HEK293T (cell line): Measurements from ENCODE around the gene ADPGK.

Source experiments
- ARNT ChIP-seq: fragments of 450-650 bp; IDR thresholded peaks from 2 replicates; pipeline ENCODE4 v1.6.1; 2017; ENCODE audit warnings: mild to moderate bottlenecking
- BHLHE40 ChIP-seq: fragments of 450-650 bp; IDR thresholded peaks from 2 replicates; pipeline ENCODE4 v1.6.1; 2016; ENCODE audit warnings: mild to moderate bottlenecking, moderate library complexity, borderline replicate concordance
- FOXM1 ChIP-seq: fragments of 450-650 bp; IDR thresholded peaks from 2 replicates; pipeline ENCODE4 v1.6.1; 2017; ENCODE audit warnings: mild to moderate bottlenecking, borderline replicate concordance
- NFRKB ChIP-seq: fragments of 450-650 bp; IDR thresholded peaks from 2 replicates; pipeline ENCODE4 v1.6.1; 2016; ENCODE audit warnings: mild to moderate bottlenecking, moderate library complexity
- SP1 ChIP-seq: fragments of 450-650 bp; IDR thresholded peaks from 2 replicates; pipeline ENCODE4 v1.6.1; 2017

GRCh38 chr15:72722071-72722696, 61.4 kb downstream of the ADPGK start:
- TF ChIP-seq FOXM1 (no peak), ARNT (no peak), BHLHE40 (no peak), SP1 (no peak), NFRKB (no peak)
